Mucosa of rectum (tissue), 2 donors: ENCODE measurements around the gene TBC1D22A.

Source experiments
- H3K27ac ChIP-seq, 2 donors: one replicate each; pipeline ENCODE4 v1.7.0; 2013; ENCODE audit warnings: inconsistent platforms in 2 of 2, low read depth in 2 of 2, low read length in 2 of 2
- H3K27me3 ChIP-seq, 2 donors: one replicate each; pipeline ENCODE4 v1.7.0; 2013; ENCODE audit warnings: low read length in 2 of 2; ENCODE audit not compliant: control insufficient read depth in 2 of 2, insufficient read depth in 2 of 2
- H3K36me3 ChIP-seq, 2 donors: one replicate each; pipeline ENCODE4 v1.7.0; 2013; ENCODE audit warnings: low read length in 2 of 2; ENCODE audit not compliant: control insufficient read depth in 2 of 2, insufficient read depth in 2 of 2
- H3K4me1 ChIP-seq, 2 donors: one replicate each; pipeline ENCODE4 v1.7.0; 2013; ENCODE audit warnings: low read length in 2 of 2, mild to moderate bottlenecking in 1 of 2; ENCODE audit not compliant: control insufficient read depth in 2 of 2, insufficient read depth in 2 of 2
- H3K4me3 ChIP-seq, 2 donors: one replicate each; pipeline ENCODE4 v1.7.0; 2013; ENCODE audit warnings: low read length in 2 of 2
- H3K9ac ChIP-seq, 2 donors: one replicate each; pipeline ENCODE4 v1.7.0; 2013; ENCODE audit warnings: low read length in 2 of 2, low read depth in 1 of 2, mild to moderate bottlenecking in 1 of 2
- H3K9me3 ChIP-seq, 2 donors: one replicate each; pipeline ENCODE4 v1.7.0; 2013; ENCODE audit warnings: low read length in 2 of 2; ENCODE audit not compliant: control insufficient read depth in 2 of 2
- donor health status: healthy.
- donor health status: Normal muscosa, but diverticular disease.

The TBC1D22A gene

GRCh38 chr22:46863794-46864193, 101.3 kb downstream of the TBC1D22A start:
- no peaks in the 10 kb centered on the region for H3K9me3 ChIP-seq
- H3K27me3 ChIP-seq = no peaks in the 10 kb centered on the region
- no peak overlapping the region for H3K27ac ChIP-seq
- H3K9ac ChIP-seq = no peak overlapping the region
- no peaks in the 10 kb centered on the region for H3K36me3 ChIP-seq
- H3K4me3 ChIP-seq = no peak overlapping the region
- H3K4me1 ChIP-seq = peaks cover 7 to 11% of the 10 kb centered on the region in 2 donors

DNA sequence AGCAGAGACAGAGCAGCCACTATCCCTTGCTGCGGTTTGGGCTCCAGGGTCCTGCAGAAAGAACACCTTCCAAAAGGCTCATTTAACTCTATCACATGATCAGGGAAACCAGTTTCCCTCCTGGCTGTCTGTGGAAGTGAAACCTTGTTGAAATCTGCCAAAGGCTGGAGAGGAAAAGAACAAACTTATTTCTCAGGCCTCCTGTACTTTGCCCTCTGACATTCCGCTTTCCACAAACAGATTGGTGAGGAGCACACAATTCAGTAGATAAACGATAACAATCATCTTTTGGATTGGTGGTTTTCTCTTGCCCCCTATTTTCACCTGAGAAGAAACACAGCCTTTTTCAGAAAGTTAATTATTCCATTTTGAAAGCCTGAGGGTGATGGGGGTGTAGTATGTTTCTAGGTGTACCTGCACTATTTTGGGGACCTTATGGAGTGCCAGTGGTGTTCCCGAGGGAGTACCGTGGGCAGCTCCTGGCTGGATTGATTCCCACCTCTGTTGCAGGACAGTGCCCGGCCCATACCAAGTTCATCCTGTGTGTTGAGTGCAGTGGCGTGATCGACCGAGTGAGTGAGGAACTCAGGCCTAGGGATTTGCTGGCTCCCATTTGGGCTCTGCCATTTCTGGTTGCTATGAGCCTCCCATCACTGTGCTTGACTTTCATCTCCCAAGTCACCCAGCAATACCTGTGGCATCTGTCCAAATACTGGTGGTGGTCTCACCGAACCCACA, 102.0 kb downstream of the TBC1D22A start:
- H3K36me3 ChIP-seq = no peaks in the 10 kb centered on the region
- H3K27ac ChIP-seq = no peak overlapping the region
- H3K4me3 ChIP-seq = no peak overlapping the region
- H3K27me3 ChIP-seq = no peaks in the 10 kb centered on the region
- no peaks in the 10 kb centered on the region for H3K9me3 ChIP-seq
- peaks cover 7 to 11% of the 10 kb centered on the region in 2 donors for H3K4me1 ChIP-seq
- H3K9ac ChIP-seq = no peak overlapping the region

GRCh38 chr22:46865052-46865434, 102.6 kb downstream of the TBC1D22A start:
- H3K9ac ChIP-seq = no peak overlapping the region
- H3K27ac ChIP-seq = no peak overlapping the region
- peaks cover 0 to 2% of the 10 kb centered on the region in 2 donors for H3K36me3 ChIP-seq
- peaks cover 7 to 11% of the 10 kb centered on the region in 2 donors for H3K4me1 ChIP-seq
- no peaks in the 10 kb centered on the region for H3K27me3 ChIP-seq
- no peak overlapping the region for H3K4me3 ChIP-seq
- no peaks in the 10 kb centered on the region for H3K9me3 ChIP-seq

DNA sequence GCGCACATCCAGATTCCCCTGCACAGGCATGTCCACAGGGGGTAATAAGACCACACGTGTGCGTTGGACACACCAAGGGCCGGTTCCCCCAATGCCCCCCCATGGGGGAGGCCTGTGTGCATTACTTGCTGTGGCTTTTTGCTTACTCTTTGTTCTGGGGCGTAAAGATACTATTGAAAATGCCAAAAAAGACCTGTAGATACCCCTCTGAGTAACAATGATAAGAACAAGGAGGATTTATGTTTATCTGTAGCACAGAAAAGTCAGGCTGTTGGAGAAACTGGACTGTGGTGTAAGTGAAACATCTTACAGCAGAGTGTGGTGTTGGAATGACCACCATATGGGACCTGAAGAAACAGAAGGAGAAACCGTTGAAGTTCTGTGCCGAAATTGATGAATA, 103.2 kb downstream of the TBC1D22A start:
- H3K36me3 ChIP-seq = peaks cover 0 to 4% of the 10 kb centered on the region in 2 donors
- H3K27ac ChIP-seq = no peak overlapping the region
- no peak overlapping the region for H3K9ac ChIP-seq
- H3K9me3 ChIP-seq = peaks cover 0 to 2% of the 10 kb centered on the region in 2 donors
- no peak overlapping the region for H3K4me3 ChIP-seq
- H3K27me3 ChIP-seq = no peaks in the 10 kb centered on the region
- peaks cover 7 to 11% of the 10 kb centered on the region in 2 donors for H3K4me1 ChIP-seq

DNA sequence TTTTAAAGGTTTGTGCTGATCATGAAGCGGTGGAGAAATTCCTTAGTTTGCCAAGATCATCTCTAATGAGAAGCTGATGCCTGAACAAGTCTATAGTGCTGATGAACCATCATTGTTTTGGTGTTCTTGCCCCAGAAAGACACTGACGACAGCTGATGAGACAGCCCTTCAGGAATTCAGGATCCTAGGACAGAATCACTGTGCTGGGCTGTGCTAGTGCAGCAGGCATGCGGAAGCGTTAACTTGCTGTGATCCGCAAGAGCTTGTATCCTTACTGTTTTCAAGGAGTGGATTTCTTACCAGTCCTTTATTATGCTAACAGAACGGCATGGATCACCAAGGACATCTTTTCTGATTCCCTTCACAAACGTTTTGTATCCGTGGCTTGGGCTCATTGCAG, 104.1 kb downstream of the TBC1D22A start:
- Histone ChIP-seq H3K9me3 (peaks cover 0 to 2% of the 10 kb centered on the region in 2 donors), H3K36me3 (peaks cover 0 to 5% of the 10 kb centered on the region in 2 donors), H3K27me3 (no peaks in the 10 kb centered on the region), H3K4me3 (no peak overlapping the region), H3K9ac (no peak overlapping the region), H3K27ac (no peak overlapping the region), H3K4me1 (peaks cover 7 to 11% of the 10 kb centered on the region in 2 donors)

- Histone ChIP-seq H3K9ac (no peak overlapping the region), H3K36me3 (peaks cover 0 to 5% of the 10 kb centered on the region in 2 donors)
Measured at GRCh38 chr22:46867106-46867505, 104.7 kb downstream of the TBC1D22A start.

DNA sequence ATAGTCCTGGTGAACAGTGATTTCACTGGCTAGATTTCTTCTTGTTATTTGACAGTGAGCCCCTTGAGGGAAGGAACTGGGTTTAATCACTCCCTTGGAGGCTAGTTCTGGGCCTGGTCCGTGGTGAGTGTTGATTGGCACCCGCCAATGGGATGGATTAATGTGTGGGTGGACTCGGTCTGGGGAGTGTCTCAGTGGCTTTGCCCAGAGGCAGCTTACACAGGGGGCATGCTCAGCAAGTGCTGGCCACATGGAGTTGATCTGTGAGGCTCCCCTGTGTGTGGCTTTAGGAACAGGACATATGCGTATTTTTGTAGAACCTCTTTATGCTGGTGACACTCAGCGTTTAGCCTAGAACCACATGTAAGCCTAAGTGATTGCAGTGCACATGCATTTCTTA, 106.9 kb downstream of the TBC1D22A start:
- H3K27ac ChIP-seq = no peak overlapping the region
- H3K4me1 ChIP-seq = peaks cover 6 to 7% of the 10 kb centered on the region in 2 donors
- no peaks in the 10 kb centered on the region for H3K27me3 ChIP-seq
- peaks cover 0 to 5% of the 10 kb centered on the region in 2 donors for H3K36me3 ChIP-seq
- no peak overlapping the region for H3K4me3 ChIP-seq
- H3K9ac ChIP-seq = no peak overlapping the region
- peaks cover 0 to 2% of the 10 kb centered on the region in 2 donors for H3K9me3 ChIP-seq

More at GRCh38 chr22:46867106-46867505, 104.7 kb downstream of the TBC1D22A start:
- Histone ChIP-seq H3K4me3 (no peak overlapping the region), H3K27ac (no peak overlapping the region), H3K27me3 (no peaks in the 10 kb centered on the region), H3K4me1 (peaks cover 7 to 11% of the 10 kb centered on the region in 2 donors), H3K9me3 (peaks cover 0 to 2% of the 10 kb centered on the region in 2 donors)

- H3K4me1 ChIP-seq = peaks cover under 1 to 1% of the 10 kb centered on the region in 2 donors
- H3K9me3 ChIP-seq = peaks cover 0 to 2% of the 10 kb centered on the region in 2 donors
- peaks cover 0 to 5% of the 10 kb centered on the region in 2 donors for H3K36me3 ChIP-seq
- H3K4me3 ChIP-seq = no peak overlapping the region
- no peaks in the 10 kb centered on the region for H3K27me3 ChIP-seq
- no peak overlapping the region for H3K9ac ChIP-seq
- H3K27ac ChIP-seq = no peak overlapping the region
Measured at GRCh38 chr22:46869831-46870441, 107.5 kb downstream of the TBC1D22A start.

DNA sequence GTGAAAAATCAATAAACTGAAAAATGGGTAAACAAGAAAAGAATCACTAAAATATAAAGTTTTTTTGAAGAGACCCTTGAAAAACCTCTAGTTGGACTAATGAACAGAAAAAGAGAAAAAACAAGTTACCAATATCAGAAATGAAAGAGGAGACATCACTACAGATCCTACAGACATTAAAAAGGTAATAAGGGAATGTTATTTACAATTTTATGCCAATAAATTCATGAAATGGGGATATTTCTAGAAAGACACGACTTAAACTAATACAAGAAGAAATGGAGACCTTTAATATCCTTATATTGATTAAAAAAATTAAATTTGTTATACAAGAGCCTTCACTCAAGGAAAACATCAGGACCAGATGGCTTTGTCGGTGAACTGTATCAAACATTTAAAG, 109.4 kb downstream of the TBC1D22A start:
- peaks cover 0 to 2% of the 10 kb centered on the region in 2 donors for H3K9me3 ChIP-seq
- no peaks in the 10 kb centered on the region for H3K4me1 ChIP-seq
- H3K27ac ChIP-seq = no peak overlapping the region
- H3K9ac ChIP-seq = no peak overlapping the region
- H3K4me3 ChIP-seq = no peak overlapping the region
- no peaks in the 10 kb centered on the region for H3K27me3 ChIP-seq
- peaks cover 0 to 5% of the 10 kb centered on the region in 2 donors for H3K36me3 ChIP-seq

DNA sequence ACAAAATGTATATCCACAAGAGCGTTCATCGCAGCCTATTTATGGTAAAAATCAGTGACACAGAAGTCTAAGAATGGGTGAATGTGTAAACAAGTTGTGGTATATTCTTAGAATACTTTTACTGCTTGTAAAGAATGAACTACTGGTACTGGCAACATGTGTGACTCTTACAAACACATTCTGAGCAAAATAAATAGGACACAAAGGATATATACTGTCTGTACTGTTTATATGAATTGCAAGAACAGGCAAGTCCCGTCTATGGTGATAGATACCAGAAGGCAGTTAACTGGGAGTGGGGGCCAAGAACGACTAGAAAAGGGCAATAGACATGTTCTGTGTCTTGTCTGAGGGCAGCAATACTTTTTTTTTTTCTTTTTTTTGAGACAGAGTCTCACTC, 112.6 kb downstream of the TBC1D22A start:
- H3K4me3 ChIP-seq = no peak overlapping the region
- no peaks in the 10 kb centered on the region for H3K27me3 ChIP-seq
- no peak overlapping the region for H3K27ac ChIP-seq
- peaks cover 0 to 2% of the 10 kb centered on the region in 2 donors for H3K9me3 ChIP-seq
- no peaks in the 10 kb centered on the region for H3K4me1 ChIP-seq
- no peak overlapping the region for H3K9ac ChIP-seq
- peaks cover 0 to 11% of the 10 kb centered on the region in 2 donors for H3K36me3 ChIP-seq
